NCI-H345 treated with DMSO at 0.1 percent for 48 hours (cell line): ENCODE data around the gene SLC25A21.
A peak's percentile ranks its signal among the peaks of the same experiment; 100 is the strongest.
"Not testable (repeated sequence)": the region's sequence is repeated elsewhere in the genome, so short reads cannot be mapped to it uniquely, and the experiment has no call there.

Source experiments
- DNase-seq: peaks from one replicate; lab custom pipeline; 2025; ENCODE audit not compliant: unreplicated experiment; lab: John Stamatoyannopoulos, UW

The SLC25A21 gene

DNA sequence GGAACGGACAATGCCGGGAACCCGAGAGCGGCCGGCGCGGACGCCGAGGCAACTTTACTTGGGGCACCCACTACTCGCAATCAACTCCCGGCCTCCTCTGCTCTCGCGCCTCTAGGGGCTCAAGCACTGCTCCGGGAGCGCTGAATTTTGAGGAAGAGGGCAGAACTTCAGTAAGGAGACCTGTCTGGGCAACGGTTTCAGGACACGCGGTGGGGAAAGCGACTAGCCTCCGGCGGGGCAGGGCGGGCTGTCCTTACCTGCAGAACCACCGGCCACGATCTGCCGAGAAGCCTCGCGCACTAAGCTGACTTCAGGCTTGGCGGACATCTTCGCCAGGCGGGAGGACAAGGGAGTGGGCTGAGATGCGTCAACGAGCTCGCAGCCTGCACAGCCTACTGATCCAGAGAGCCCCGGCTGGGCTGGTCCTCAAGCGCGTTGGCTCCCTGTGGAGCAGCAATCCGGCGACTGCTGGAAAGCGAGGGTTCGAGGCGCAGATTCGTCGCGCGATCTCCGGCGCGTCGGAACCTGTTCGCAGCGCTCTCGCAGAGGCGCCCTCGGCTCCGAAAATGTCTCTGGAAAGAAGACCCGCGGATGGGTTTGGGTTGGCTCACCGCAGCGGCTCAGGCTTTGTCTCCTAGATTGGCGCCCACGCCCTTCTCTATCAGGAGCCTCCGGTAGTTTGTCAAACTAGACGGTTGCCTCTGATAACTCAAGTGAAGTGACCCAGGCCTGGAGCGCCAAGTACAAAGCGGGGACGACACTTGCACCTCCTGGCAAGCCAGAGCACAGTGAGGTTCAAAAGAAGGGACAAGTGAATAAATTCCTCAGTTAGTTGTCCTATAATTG lies at the start of gene SLC25A21:
Gene SLC25A21, minus strand, starts transcription at position 583 of the 846 bp plus-strand sequence.
- peak; percentile 87 for DNase-seq

DNA sequence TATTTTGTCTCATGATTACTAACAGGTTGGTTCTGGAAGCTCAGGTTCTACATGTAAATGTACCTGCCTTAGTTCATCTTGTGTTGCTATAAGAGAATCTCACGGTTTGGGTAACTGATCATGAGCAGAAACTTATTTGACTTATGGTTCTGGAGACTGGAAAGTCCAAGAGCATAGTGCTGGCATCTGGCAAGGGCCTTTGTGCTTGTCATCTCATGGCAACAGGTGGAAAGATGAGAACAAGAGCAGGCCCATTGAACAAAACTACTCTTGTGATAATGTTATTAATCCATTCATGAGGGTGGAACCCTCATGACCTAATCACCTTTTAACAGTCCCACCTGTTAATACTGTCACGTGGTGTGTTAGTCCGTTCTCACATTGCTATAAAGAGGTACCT lies 48.7 kb upstream of the SLC25A21 start:
- no peak for DNase-seq

DNA sequence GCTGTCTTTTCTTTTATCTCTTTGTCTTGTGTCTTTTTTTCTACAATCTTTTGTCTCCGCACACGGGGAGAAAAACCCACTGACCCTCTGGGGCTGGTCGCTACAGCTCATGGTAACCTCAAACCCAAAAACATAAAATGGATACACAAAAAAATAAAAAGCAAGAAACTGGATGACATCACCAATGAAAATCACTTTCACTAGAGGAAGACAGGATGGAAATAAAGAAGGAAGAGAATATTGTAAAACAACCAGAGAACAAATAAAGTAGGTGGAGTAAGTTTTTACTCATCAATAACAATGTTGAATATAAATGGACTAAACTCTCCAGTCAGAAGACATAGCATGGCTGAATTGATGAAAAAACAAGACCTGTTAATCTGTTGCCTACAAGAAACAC lies 42.9 kb upstream of the SLC25A21 start:
- DNase-seq, result no peak

DNA sequence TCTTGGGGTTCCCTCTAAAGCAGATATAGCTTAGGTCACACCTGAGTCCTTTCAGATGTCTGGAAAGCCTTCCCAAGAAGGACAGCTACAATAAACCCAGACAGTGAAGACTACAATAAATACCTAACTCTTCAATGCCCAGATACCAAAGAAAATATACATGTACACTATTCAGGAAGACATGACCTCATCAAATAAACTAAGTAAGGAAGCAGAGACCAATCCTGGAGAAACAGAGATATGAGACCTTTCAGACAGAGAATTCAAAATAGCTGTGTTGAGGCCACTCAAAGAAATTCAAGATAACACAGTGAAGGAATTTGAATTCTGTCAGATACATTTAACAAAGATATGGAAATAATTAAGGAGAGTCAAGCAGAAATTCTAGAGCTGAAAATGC lies 40.6 kb upstream of the SLC25A21 start:
- DNase-seq, result no peak

DNA sequence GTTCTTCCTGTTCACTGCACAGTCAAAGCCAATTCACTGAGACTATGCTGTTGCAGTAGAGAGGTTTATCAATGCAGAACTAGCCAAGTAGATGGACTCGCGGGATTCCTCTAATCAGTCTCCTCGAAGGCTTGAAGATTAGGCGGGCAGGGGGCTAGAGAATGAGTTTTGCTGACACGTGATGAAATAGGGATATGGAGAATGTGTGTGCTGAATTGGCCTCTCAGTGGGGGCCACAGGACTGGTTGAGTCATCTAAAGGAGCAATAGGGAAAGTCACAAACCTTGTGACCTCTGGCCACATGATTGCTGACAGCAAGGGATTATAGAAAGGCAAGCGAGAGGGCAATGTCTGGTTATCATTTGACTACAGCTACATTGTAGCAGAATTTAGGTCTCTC lies 38.0 kb upstream of the SLC25A21 start:
- DNase-seq, result no peak

DNA sequence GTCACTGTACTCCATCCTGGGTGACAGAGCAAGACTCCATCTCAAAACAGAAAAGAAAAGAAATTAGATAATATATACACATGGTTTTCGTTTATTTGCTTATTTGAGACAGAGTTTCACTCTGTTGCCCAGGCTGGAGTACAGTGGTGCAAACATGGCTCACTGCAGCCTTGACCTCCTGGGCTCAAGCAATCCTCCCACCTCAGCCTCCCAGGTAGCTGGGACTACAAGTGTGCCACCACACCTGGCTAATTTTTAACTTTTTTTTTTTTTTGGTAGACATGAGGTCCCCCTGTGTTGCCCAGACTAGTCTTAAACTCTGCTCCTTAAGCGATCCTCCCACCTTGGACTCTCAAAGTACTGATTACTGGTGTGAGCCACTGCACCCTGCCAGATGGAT lies 37.2 kb upstream of the SLC25A21 start:
- DNase-seq, result not testable (repeated sequence)

DNA sequence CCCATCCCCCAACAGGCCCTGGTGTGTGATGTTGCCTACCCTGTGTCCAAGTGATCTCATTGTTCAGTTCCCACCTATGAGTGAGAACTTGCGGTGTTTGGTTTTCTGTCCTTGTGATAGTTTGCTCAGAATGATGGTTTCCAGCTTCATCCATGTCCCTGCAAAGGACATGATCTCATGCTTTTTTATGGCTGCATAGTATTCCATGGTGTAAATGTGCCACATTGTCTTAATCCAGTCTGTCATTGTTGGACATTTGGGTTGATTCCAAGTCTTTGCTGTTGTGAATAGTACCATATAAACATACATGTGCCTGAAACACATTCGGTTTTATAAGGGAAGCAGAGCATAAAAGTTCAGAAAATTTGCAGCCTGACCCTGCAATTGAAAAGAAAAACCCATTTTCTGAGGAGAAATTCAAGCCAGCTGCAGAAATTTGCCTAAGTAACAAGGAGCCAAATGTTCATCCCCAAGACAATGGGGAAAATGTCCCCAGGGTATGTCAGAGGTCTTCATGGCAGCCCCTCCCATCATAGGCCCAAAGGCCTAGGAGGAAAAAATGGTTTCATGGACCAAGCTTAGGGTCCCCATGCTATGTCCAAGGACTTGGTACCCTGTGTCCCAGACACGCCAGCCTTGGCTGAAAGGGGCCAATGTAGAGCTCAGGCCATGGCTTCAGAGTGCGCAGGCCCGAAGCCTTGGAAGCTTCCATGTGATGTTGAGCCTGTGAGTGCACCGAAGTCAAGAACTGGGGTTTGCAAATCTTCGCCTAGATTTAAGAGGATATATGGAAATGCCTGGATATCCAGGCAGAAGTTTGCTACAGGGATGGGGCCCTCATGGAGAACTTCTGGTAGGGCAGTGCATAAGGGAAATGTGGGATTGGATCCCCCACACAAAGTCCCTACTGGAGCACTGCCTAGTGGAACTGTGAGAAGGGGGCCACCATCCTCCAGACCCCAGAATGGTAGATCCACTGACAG lies 33.5 kb upstream of the SLC25A21 start:
- DNase-seq, result not testable (repeated sequence)

DNA sequence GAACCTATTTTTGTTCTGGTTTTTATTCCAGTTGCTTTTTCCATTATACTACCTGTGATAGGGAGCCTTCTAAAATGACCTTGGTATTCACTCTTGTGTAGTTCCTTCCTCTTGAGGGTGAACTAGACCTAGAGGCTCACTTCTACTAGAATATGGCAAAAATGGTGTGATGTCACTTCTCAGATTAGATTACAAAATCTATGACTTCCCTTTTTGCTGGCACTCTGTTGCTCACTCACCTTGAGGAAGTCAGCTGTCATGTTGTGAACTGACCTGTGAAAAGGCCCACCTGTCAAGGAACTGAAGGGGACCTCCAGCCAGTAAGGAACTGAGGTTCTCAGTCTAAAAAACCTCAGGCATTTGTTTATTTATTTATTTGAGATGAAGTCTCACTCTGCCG lies 31.0 kb upstream of the SLC25A21 start:
- DNase-seq, result no peak

DNA sequence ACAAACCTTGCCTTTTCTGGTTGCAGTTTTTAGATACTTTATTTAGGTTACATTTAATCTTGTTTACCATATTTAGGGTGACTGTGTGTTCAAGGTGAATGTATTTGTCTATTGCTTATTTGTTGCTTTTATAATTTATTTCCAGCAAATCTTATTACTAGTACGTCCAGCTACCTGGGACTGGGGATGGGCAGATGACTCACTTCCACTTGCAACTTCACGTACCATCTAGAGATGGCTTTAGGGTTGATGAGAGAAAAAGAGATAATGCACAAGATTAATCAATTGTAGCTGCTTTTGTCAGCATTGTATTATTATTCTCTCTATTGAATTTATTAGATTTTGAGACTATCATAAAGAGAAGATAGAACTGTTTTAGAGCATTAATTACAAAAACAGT lies 30.4 kb upstream of the SLC25A21 start:
- no peak for DNase-seq

DNA sequence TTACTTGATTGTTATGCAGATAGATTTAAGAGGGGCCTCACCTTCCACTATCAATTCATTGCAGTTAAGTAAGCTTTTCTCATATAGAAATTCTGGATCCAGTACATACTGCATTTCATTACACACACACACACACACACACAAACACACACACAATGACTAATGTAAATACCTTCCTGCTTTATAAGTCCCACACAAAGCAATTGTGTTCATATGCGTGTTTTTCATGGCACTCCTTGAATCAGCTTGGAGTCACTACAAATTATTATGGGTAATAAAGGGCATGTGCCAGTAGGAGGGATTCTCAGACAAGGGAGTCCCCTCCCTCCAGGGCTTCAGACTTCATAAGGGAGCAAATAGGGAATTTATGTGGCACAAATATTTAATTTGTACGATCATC lies 29.9 kb upstream of the SLC25A21 start:
- no peak for DNase-seq

DNA sequence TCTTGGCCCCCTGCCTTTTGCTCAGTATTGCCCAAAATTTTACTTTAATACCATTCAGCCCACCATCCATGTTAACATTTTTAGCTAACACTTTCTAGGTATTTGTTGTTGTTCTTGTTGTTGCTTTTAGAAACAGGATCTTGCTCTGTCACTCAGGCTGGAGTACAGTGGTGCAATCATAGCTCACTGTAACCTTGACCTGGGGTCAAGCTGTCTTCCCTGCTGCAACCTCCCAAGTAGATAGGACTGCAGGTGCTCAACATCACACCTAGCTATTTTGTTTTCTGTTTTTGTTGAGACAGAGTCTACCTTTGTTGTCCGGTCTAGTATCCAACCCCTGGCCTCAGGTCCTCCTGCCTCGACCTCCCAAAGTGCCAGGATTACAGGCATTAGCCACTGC lies 29.3 kb upstream of the SLC25A21 start:
- no peak for DNase-seq

DNA sequence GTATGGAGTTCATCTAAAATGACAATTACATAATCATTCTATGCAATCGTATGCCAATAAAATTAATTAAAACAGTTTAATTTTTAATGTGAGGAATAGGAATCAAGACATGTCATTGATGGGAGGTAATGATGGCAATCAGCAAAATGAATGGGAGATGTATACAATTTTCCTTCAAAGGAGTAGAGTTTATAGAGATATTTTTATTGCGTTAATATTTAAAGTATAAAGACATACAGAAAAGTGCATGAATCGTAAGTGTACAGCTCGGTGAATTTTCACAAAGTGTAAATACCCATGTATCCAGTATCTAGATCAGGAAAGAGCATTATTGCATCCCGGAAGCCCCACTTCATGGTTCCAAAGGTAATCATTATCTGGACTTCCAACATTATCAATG lies 26.5 kb upstream of the SLC25A21 start:
- no peak for DNase-seq

DNA sequence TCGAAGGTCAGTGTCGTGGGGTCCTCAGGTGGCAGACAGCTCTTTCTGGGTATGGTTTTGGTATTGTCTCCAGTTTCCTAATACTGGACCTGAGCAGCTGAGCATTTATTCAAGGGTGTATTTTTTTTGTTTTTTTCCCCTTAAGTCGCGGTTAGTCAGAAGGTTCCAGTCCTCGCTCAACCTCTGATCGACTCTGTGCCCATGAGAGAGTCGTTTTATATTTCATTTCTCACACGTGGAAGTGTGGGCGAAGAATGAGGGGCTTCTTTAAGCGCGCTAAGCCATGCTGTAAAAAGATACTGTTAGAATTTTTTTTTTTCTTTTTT lies 25.8 kb upstream of the SLC25A21 start:
- peak; percentile 55 for DNase-seq

DNA sequence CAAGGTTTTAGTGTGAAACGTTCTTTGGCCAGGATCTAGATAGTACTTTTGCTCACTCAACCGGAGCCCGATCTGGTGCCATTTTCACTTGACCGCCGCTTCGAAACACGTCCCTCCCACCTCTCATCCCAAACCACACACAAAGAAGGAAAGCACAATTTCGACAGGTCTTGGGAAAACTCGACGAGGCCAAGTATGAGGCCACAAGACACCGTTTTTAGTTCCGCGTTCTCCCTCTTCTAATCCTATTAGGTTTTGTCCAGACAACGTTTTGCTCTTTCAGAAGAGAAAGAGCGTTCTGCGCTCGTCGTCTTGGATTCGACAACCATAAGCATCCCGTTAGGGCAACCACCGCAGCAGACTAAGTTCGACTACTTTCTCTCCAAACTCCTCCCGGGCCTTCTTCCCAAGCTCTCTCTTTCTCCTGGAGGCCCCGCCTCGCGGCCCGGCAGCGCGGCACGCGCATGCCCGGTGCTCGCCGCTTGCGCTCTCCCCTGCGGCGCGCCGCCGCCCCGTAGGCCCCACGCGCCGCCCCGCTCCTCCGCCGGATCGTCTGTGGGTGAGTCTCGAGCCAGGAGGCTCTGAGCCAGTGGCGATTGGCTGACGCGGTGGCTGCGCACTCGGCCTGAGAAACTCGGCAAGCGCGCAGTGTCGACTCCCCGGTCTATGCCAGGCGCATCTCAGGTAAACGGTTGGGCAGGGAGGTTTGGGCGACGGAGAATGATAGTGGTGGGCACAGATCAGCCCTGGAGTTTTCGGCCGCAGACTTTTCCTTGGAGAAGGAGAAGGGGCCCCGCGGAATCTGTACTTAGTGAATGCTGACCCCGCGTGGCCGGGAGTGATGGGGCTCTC lies 25.2 kb upstream of the SLC25A21 start, which contains the start of gene MIPOL1:
Gene MIPOL1, plus strand, starts transcription at position 517 of the 852 bp plus-strand sequence. CDS start 49,952 bp downstream, outside the sequence.
- peak; percentile 61 for DNase-seq

DNA sequence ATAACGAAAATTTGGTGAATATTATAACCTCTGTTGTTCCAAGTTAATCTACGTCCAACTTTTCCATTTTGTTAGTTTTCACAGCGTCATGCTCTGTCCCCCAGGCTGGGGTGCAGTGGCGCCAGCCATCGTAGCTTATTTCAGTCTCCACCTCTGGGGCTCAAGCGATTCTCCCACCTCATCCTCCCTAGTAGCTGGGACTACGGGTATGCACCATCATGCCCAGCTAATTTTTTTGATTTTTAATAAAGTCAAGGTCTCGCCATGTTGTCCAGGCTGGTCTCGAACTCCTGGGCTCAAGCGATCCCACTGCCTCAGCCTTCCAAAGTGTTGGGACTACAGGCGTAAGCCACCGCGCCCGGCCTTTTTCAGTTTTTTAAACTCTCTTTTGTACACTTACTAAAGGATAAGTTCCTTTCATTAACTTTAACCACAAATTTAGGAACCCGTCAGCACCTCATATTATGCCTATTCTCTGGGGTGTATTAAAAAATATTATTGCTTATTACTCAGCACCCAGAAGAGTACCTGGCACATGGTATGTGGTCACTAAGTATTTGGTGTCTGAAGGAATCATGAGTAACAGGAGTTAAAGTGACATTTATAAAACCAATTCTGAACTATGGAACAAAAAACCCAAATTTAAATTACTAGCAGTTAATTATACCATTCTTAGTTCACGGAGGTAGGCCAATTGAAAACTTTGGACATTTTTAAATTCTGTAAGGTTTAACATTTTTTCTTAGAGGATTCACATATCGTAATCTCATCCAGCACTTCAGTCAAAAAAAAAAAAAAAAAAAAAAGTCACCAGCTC lies 24.4 kb upstream of the SLC25A21 start:
- DNase-seq, result no peak

DNA sequence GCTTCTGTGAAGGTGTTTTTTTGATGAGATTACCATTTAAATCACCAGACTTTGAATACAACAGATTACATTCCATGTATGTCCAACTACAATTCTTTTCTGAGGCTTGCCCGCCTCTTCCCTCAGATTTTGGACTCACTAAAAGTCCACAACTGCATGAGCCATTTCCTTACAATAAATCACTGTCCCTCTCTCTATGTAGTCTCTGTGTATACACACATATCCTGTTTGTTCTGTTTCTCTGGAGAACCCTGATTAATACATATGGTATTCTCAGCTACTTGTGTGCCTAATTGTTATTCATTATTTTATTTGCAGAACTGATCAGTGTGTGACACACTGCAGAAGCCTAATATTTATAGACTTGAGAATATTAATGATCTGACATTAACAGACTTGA lies 22.9 kb upstream of the SLC25A21 start:
- DNase-seq, result no peak

DNA sequence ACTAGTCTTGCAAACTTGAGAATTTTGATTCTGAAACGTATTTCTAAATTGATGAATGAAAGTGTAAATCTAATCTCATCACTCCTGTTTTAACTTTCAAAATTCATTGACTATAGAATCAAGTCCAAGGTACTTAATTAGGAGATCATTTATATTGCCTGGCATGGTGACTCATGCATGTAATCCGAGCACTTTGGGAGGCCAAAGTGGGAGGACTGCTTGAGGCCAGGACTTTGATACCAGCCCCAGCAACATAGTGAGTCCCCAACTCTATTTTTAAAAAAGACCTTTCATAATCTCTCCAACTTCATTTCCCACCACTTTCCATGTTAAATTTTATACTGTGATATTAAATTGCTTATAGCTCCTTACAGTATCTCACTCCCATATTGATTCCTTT lies 22.3 kb upstream of the SLC25A21 start:
- no peak for DNase-seq

DNA sequence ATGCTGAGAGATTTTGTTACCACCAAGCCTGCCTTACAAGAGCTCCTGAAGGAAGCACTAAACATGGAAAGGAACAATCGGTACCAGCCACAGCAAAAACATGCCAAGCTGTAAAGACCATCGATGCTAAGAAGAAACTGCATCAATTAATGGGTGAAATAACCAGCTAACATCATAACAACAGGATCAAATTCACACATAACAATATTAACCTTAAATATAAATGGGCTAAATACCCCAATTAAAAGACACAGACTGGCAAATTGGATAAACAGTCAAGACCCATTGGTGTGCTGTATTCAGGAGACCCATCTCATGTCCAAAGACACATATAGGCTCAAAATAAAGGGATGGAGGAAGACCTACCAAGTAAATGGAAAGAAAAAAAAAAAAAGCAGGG lies 17.3 kb upstream of the SLC25A21 start:
- DNase-seq, result not testable (repeated sequence)

DNA sequence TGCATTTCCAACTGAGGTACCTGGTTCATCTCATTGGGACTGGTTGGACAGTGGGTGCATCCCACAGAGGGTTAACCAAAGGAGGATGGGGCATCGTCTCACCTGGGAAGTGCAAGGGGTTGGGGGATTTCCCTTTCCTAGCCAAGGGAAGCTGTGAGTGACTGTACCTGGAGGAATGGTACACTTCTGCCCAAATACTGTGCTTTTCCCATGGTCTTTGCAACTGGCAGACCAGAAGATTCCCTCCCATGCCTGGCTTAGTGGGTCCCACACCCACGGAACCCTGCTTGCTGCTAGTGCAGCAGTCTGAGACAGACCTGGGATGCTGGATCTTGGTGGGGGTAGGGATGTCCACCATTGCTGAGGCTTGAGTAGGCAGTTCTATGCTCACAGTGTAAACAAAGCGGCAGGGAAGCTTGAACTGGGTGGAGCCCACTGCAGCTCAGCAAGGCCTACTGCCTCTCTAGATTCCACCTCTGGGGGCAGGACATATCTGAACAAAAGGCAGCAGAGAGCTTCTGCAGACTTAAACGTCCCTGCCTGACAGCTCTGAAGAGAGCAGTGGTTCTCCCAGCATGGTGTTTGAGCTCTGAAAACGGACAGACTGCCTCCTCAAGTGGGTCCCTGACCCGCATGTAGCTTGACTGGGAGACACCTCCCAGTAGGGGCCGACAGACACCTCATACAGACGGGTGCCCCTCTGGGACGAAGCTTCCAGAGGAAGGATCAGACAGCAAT lies 15.6 kb upstream of the SLC25A21 start:
- DNase-seq, result not testable (repeated sequence)
